ENCODE results near the gene GPA33. TPM values are rescaled to one million over a fixed set of nuclear protein-coding genes. Genes with fewer than 3 reads are reported as not detected.

GPA33 gene
- total and polyA plus RNA-seq, 9 of the 15 experiments (the other 6 are each of a cell fraction or from before 2014, with no cell fraction given) = 0.13 TPM; not detected in 8

DNA sequence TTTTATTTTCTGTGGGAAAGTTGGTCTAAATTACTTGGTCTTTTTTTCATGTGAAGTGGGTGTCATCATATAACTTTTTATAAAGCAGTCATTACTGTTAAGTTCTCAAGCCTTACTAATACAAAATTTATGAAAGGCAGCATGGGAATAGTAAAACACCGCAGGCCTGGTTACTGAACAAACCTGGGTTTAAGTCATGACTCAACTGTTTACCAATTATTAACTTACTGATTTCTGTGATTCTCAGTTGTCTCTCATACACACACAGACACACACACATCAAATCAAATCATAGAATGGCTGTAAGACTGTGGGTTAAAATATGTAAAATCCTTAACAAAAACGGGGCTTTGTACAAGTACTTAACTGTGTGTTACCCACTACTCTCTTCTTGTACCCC is 86.5 kb downstream of the GPA33 start:
- no peak overlapping the region for H3K9ac ChIP-seq (ENCODE audit: insufficient read depth in 1 of 2, low read depth in 2 of 2, low read length in 2 of 2)
- no peak overlapping the region for H2AFZ ChIP-seq (ENCODE audit: low read depth, low read length)
- H3K27me3 ChIP-seq (ENCODE audit: control insufficient read depth in 2 of 2, insufficient read depth in 2 of 2, low read length in 2 of 2) = no peaks in the 10 kb centered on the region
- no peak overlapping the region for H3K27ac ChIP-seq (ENCODE audit: extremely low read depth, low read depth, low read length)
- no peak overlapping the region for H3K4me3 ChIP-seq
- no peaks in the 10 kb centered on the region for H3K9me1 ChIP-seq (ENCODE audit: control insufficient read depth, insufficient read depth, low read length)
- intact Hi-C loops (cut with micrococcal nuclease) (no loop called here), in situ Hi-C loops (cut with MboI) (no loop called here)
- ChIA-PET POLR2A (interaction anchor here (0.9 kb wide), 1 partner anchor 50 kb away, joined by 5 read pairs; no protein-coding TSS in a partner anchor), CTCF (ENCODE audit: low intra/inter-chr PET ratio) (no interaction called here)
- no peaks in the 10 kb centered on the region for H4K20me1 ChIP-seq (replicated peaks; ENCODE audit: control insufficient read depth, insufficient read depth, low read length)
- H3K36me3 ChIP-seq (ENCODE audit: control insufficient read depth, insufficient read depth, low read length) = no peaks in the 10 kb centered on the region
- H3K4me2 ChIP-seq (ENCODE audit: insufficient read depth, low read length) = no peak overlapping the region
- no peaks in the 10 kb centered on the region for H3K4me1 ChIP-seq (replicated peaks in 1 of 2; ENCODE audit: control insufficient read depth in 2 of 2, insufficient read depth in 2 of 2, low read length in 2 of 2)
- no peak for FAIRE-seq
- 2% methylated on average over 2 of the region's 2 CpGs for WGBS (ENCODE audit: insufficient coverage, low coverage, missing lambda C conversion rate)
- no peaks in the 10 kb centered on the region for H3K79me2 ChIP-seq (ENCODE audit: control insufficient read depth, insufficient read depth, low read length)
- H3K9me3 ChIP-seq (replicated peaks; ENCODE audit: control insufficient read depth, insufficient read depth, low read depth, low read length) = no peaks in the 10 kb centered on the region
- ATAC-seq = no peak
- no peak for DNase-seq (ENCODE audit: extremely low read depth in 1 of 4, low spot score in 3 of 4)
- no TSS peak for BruUV-seq (replicated peaks)
- no peak for TF ChIP-seq ZNF644 (tag; IDR thresholded peaks at IDR 0.05; ENCODE audit: low read depth)
- TF ChIP-seq, protein P1, sequence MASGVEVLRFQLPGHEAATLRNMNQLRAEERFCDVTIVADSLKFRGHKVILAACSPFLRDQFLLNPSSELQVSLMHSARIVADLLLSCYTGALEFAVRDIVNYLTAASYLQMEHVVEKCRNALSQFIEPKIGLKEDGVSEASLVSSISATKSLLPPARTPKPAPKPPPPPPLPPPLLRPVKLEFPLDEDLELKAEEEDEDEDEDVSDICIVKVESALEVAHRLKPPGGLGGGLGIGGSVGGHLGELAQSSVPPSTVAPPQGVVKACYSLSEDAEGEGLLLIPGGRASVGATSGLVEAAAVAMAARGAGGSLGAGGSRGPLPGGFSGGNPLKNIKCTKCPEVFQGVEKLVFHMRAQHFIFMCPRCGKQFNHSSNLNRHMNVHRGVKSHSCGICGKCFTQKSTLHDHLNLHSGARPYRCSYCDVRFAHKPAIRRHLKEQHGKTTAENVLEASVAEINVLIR (CRISPR knock-in tag; IDR thresholded peaks at IDR 0.05) = no peak
- TF ChIP-seq NONO (IDR thresholded peaks at IDR 0.05; ENCODE audit: low read depth in 2 of 2, low read length in 1 of 2) = no peak
- TF ChIP-seq KLF1 (tag; IDR thresholded peaks at IDR 0.05) = no peak
- TF ChIP-seq NCOA1 (IDR thresholded peaks at IDR 0.05; ENCODE audit: low read depth) = no peak
- TF ChIP-seq MEF2D (tag; conservative IDR thresholded peaks at IDR 0.05; ENCODE audit: low read depth) = no peak
- no peak for TF ChIP-seq NCOA4 (IDR thresholded peaks at IDR 0.05; ENCODE audit: partially characterized antibody)
- TF ChIP-seq, protein P2, sequence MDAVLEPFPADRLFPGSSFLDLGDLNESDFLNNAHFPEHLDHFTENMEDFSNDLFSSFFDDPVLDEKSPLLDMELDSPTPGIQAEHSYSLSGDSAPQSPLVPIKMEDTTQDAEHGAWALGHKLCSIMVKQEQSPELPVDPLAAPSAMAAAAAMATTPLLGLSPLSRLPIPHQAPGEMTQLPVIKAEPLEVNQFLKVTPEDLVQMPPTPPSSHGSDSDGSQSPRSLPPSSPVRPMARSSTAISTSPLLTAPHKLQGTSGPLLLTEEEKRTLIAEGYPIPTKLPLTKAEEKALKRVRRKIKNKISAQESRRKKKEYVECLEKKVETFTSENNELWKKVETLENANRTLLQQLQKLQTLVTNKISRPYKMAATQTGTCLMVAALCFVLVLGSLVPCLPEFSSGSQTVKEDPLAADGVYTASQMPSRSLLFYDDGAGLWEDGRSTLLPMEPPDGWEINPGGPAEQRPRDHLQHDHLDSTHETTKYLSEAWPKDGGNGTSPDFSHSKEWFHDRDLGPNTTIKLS (IDR thresholded peaks at IDR 0.05; ENCODE audit: borderline replicate concordance, low read depth) = no peak
- TF ChIP-seq ZNF77 (CRISPR knock-in tag; IDR thresholded peaks at IDR 0.05) = no peak
- TF ChIP-seq ZFP30 (CRISPR knock-in tag; IDR thresholded peaks at IDR 0.05; ENCODE audit: borderline replicate concordance) = no peak
- no peak for TF ChIP-seq HNRNPL (IDR thresholded peaks at IDR 0.05; ENCODE audit: low read depth, low read length)
- TF ChIP-seq HDAC1 (IDR thresholded peaks at IDR 0.05) = no peak
- TF ChIP-seq DIDO1 (tag; IDR thresholded peaks at IDR 0.05; ENCODE audit: low read depth) = no peak
- TF ChIP-seq, protein P3, sequence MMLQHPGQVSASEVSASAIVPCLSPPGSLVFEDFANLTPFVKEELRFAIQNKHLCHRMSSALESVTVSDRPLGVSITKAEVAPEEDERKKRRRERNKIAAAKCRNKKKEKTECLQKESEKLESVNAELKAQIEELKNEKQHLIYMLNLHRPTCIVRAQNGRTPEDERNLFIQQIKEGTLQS (IDR thresholded peaks at IDR 0.05) = no peak
- TF ChIP-seq, protein P3 (CRISPR knock-in tag; conservative IDR thresholded peaks at IDR 0.05) = no peak
- TF ChIP-seq LARP7 (IDR thresholded peaks at IDR 0.05) = no peak
- no peak for TF ChIP-seq HDAC6 (IDR thresholded peaks at IDR 0.05; ENCODE audit: low read depth, low read length)
- no peak for TF ChIP-seq ZNF830 (CRISPR knock-in tag; IDR thresholded peaks at IDR 0.05)
- no peak for TF ChIP-seq TAF9B (IDR thresholded peaks at IDR 0.05; ENCODE audit: partially characterized antibody)
